NB4 (cell line): ENCODE results near the gene C1orf50.

Experiments
- POLR2A ChIP-seq: IDR thresholded peaks from 2 replicates; pipeline ENCODE4 v1.6.1; 2011; ENCODE audit warnings: mild to moderate bottlenecking; ENCODE audit not compliant: insufficient read length; ENCODE audit errors: extremely low read depth
- TF ChIP-seq, protein P1 (sequence below): IDR thresholded peaks from one replicate; pipeline ENCODE4 v1.5.1; 2012; ENCODE audit warnings: low read depth, low read length

DNA sequence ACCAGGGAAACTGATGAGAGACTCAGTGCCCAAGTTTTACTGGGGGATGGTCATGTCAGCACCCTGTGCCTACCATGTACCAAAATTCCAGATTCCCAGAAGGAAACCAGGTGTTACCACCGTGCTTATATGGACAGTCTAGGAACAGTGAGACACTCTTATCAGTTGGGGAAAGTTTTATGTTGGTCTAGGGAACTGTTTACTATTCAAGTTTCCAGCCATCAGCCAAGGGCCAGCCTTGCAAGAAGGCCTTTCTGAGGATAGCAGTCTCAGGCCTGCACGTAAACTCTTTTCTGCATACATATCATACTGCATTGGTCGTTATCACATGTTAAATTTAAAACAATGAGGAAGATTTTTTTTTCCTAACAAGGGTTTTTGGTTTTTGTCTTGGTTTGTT is 30.4 kb downstream of the C1orf50 start:
- TF ChIP-seq POLR2A, result no peak
- TF ChIP-seq, protein P1, sequence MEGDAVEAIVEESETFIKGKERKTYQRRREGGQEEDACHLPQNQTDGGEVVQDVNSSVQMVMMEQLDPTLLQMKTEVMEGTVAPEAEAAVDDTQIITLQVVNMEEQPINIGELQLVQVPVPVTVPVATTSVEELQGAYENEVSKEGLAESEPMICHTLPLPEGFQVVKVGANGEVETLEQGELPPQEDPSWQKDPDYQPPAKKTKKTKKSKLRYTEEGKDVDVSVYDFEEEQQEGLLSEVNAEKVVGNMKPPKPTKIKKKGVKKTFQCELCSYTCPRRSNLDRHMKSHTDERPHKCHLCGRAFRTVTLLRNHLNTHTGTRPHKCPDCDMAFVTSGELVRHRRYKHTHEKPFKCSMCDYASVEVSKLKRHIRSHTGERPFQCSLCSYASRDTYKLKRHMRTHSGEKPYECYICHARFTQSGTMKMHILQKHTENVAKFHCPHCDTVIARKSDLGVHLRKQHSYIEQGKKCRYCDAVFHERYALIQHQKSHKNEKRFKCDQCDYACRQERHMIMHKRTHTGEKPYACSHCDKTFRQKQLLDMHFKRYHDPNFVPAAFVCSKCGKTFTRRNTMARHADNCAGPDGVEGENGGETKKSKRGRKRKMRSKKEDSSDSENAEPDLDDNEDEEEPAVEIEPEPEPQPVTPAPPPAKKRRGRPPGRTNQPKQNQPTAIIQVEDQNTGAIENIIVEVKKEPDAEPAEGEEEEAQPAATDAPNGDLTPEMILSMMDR, result no peak
